ENCODE results near the gene C17orf75.

GRCh38 chr17:32283745-32284201, 58.2 kb downstream of the C17orf75 start:
- TF ChIP-seq POLR2A (IDR thresholded peaks at IDR 0.05; ENCODE audit: low read depth, low read length), result no peak
- no peak for TF ChIP-seq CTCF (conservative IDR thresholded peaks at IDR 0.05; ENCODE audit: low read depth, low read length)
- no peak for TF ChIP-seq BHLHE40 (IDR thresholded peaks at IDR 0.05; ENCODE audit: low read depth, low read length)
- TF ChIP-seq MXI1 (IDR thresholded peaks at IDR 0.05; ENCODE audit: borderline replicate concordance, low read depth, low read length), result no peak
- TF ChIP-seq ELK1 (IDR thresholded peaks at IDR 0.05; ENCODE audit: borderline replicate concordance, low read depth, low read length), result no peak
